Activated CD8-positive, alpha-beta memory T cell treated with anti-CD3 and anti-CD28 coated beads, Interleukin-2, amount 50 U/mL, for 24 hours (primary cell): Measurements from ENCODE around the gene PARP8.
"Not testable (repeated sequence)": the region's sequence is repeated elsewhere in the genome, so short reads cannot be mapped to it uniquely, and the experiment has no call there.

Experiments
- DNase-seq: peaks from one replicate; pipeline ENCODE4 v3.0.0-alpha.2; 2020; ENCODE audit errors: extremely low read depth

PARP8 gene

GRCh38 chr5:50684721-50685120 lies 18.3 kb downstream of the PARP8 start:
- no peak for DNase-seq

- DNase-seq: no peak
Observed at GRCh38 chr5:50687548-50687947, 21.1 kb downstream of the PARP8 start.

- DNase-seq: no peak
Observed at GRCh38 chr5:50691399-50692016, 25.1 kb downstream of the PARP8 start.

GRCh38 chr5:50694027-50694590 lies 27.7 kb downstream of the PARP8 start:
- DNase-seq: no peak

GRCh38 chr5:50694626-50695025 lies 28.2 kb downstream of the PARP8 start:
- DNase-seq: not testable (repeated sequence)

- DNase-seq: no peak
Observed at GRCh38 chr5:50697739-50698138, 31.3 kb downstream of the PARP8 start.

GRCh38 chr5:50699737-50700136 lies 33.3 kb downstream of the PARP8 start:
- DNase-seq: no peak

GRCh38 chr5:50700706-50701105 lies 34.3 kb downstream of the PARP8 start:
- no peak for DNase-seq

- no peak for DNase-seq
Observed at GRCh38 chr5:50702615-50703366, 36.4 kb downstream of the PARP8 start.

- no peak for DNase-seq
Observed at GRCh38 chr5:50703367-50703666, 36.9 kb downstream of the PARP8 start.

GRCh38 chr5:50704730-50705129 lies 38.3 kb downstream of the PARP8 start:
- no peak for DNase-seq

GRCh38 chr5:50709471-50709870 lies 43.0 kb downstream of the PARP8 start:
- DNase-seq: no peak

GRCh38 chr5:50710838-50711237 lies 44.4 kb downstream of the PARP8 start:
- no peak for DNase-seq

- DNase-seq: no peak
Observed at GRCh38 chr5:50711280-50711679, 44.8 kb downstream of the PARP8 start.

- no peak for DNase-seq
Observed at GRCh38 chr5:50712479-50712878, 46.0 kb downstream of the PARP8 start.

GRCh38 chr5:50715001-50715400 lies 48.6 kb downstream of the PARP8 start:
- DNase-seq: no peak

- no peak for DNase-seq
Observed at GRCh38 chr5:50716134-50716533, 49.7 kb downstream of the PARP8 start.

- no peak for DNase-seq
Observed at GRCh38 chr5:50717651-50718050, 51.2 kb downstream of the PARP8 start.

GRCh38 chr5:50720061-50720710 lies 53.7 kb downstream of the PARP8 start:
- no peak for DNase-seq

- no peak for DNase-seq
Observed at GRCh38 chr5:50722223-50722622, 55.8 kb downstream of the PARP8 start.

- no peak for DNase-seq
Observed at GRCh38 chr5:50724262-50724661, 57.8 kb downstream of the PARP8 start.

- no peak for DNase-seq
Observed at GRCh38 chr5:50725800-50726474, 59.5 kb downstream of the PARP8 start.
